ENCODE data around the gene PAX5. TPM values are rescaled to one million over a fixed set of nuclear protein-coding genes. Genes with fewer than 3 reads are reported as not detected.
A peak's percentile ranks its signal among the peaks of the same experiment; 100 is the strongest.

The PAX5 gene
- total and polyA plus RNA-seq, 9 donors = 0.02 to 0.28 (median 0.05) TPM; not detected in 6

DNA sequence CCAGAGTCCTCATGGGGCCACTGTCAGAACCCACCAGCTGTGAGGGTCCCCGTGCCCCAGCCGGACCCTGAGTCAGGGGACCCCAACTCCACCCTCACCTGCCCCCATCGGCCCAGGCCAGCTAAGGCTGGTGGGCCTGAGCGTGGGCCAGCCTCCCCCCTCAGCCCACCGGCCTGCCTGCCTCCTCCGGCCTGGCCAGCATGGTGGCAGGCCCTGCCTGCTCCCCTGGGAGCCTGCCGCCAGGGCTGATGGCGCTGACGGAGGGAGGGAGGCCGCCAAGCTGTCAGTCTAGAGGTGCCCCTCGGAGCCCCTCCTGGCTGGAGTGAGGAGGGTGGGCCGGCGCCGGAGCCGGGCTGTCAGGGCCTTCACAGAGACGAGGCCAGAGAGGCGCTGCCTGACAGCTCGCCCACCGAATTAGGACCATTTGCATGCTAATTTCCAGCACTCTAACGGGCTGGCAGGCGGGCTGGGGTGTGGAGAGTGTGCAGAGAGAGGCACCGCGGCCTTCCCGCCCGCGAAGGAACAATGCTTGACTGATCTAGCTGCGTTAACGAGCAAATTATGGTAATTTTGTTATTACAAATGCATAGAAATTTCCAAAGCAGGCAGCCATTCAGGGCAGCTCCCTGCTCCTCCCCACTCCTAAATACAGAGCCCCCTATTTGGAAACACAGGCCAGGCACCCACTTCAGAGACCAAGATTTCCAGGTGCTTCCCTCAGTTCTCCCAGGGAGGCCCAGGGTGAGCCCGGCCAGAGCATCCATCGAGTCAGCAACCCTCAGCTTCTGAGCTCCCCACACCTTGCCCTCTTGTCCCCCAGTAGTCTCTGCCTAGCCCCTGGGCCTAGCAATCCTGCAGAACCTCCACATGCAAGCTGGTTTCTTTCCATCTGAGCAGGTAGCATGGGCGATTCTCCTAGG, 169.3 kb downstream of the PAX5 start:
- DNase-seq = no peak
- no peak overlapping the region for H3K27ac ChIP-seq
- no peak overlapping the region for H3K4me3 ChIP-seq
- TF ChIP-seq, protein P1, sequence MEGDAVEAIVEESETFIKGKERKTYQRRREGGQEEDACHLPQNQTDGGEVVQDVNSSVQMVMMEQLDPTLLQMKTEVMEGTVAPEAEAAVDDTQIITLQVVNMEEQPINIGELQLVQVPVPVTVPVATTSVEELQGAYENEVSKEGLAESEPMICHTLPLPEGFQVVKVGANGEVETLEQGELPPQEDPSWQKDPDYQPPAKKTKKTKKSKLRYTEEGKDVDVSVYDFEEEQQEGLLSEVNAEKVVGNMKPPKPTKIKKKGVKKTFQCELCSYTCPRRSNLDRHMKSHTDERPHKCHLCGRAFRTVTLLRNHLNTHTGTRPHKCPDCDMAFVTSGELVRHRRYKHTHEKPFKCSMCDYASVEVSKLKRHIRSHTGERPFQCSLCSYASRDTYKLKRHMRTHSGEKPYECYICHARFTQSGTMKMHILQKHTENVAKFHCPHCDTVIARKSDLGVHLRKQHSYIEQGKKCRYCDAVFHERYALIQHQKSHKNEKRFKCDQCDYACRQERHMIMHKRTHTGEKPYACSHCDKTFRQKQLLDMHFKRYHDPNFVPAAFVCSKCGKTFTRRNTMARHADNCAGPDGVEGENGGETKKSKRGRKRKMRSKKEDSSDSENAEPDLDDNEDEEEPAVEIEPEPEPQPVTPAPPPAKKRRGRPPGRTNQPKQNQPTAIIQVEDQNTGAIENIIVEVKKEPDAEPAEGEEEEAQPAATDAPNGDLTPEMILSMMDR (IDR thresholded peaks at IDR 0.05) = no peak
- no peak for TF ChIP-seq EP300 (IDR thresholded peaks at IDR 0.05)
- no peak for TF ChIP-seq POLR2A (IDR thresholded peaks at IDR 0.05)
- no peaks in the 10 kb centered on the region for H3K4me1 ChIP-seq (ENCODE audit: insufficient read depth)
- no peaks in the 10 kb centered on the region for H3K9me3 ChIP-seq
- H3K27me3 ChIP-seq = no peaks in the 10 kb centered on the region
- 83 to 92% (median 85%) methylated on average over 27 to 31 of the region's 31 CpGs for WGBS, 3 donors
- no peaks in the 10 kb centered on the region for H3K36me3 ChIP-seq
- intact Hi-C loops (cut with DNase I) = loop anchor here in 1 of 4 donors (5.0 to 10.0 kb wide), 2 partner anchors 220 to 398 kb away; no protein-coding TSS in a partner anchor

GRCh38 chr9:36862206-36863145, 171.6 kb downstream of the PAX5 start:
- Histone ChIP-seq H3K4me3 (no peak overlapping the region), H3K27me3 (no peaks in the 10 kb centered on the region), H3K4me1 (ENCODE audit: insufficient read depth) (no peaks in the 10 kb centered on the region), H3K9me3 (no peaks in the 10 kb centered on the region), H3K27ac (no peak overlapping the region), H3K36me3 (no peaks in the 10 kb centered on the region)
- TF ChIP-seq POLR2A (IDR thresholded peaks at IDR 0.05) (no peak), EP300 (IDR thresholded peaks at IDR 0.05) (no peak)
- TF ChIP-seq, protein P1 (IDR thresholded peaks at IDR 0.05) = no peak
- intact Hi-C loops (cut with DNase I) = loop anchor here in 1 of 4 donors (5.0 to 10.0 kb wide), 2 partner anchors 218 to 400 kb away; no protein-coding TSS in a partner anchor
- 47 to 51% (median 48%) methylated on average over 21 of the region's 21 CpGs for WGBS, 3 donors
- DNase-seq = peak in 3 of 5 donors; percentile 23 to 43 (median 28)

GRCh38 chr9:36861528-36862205, 172.4 kb downstream of the PAX5 start:
- TF ChIP-seq EP300 (IDR thresholded peaks at IDR 0.05) = no peak
- TF ChIP-seq, protein P1 (IDR thresholded peaks at IDR 0.05) = no peak
- Histone ChIP-seq H3K36me3 (no peaks in the 10 kb centered on the region), H3K4me1 (ENCODE audit: insufficient read depth) (no peaks in the 10 kb centered on the region), H3K27me3 (no peaks in the 10 kb centered on the region), H3K27ac (no peak overlapping the region), H3K9me3 (no peaks in the 10 kb centered on the region), H3K4me3 (no peak overlapping the region)
- intact Hi-C loops (cut with DNase I) = loop anchor here in 1 of 4 donors (5.0 to 10.0 kb wide), 2 partner anchors 217 to 401 kb away; no protein-coding TSS in a partner anchor
- no peak for DNase-seq
- WGBS, 3 donors = 66 to 71% (median 69%) methylated on average over 7 of the region's 7 CpGs

All from ovary (tissue), 9 donors.